Dermis blood vessel endothelial cell (primary cell): ENCODE results near the gene THOC6. TPM values are rescaled to one million over a fixed set of nuclear protein-coding genes. Genes with fewer than 3 reads are reported as not detected.

Source experiments
- DNase-seq: peaks from one replicate; pipeline ENCODE4 v3.0.0; 2010
- total RNA-seq: library from RNA; depleted of rRNA; stranded (reverse); fragments of >200 nt; gene quantifications from 2 replicates; pipeline ENCODE4 v1.2.3, GENCODE V29; 2014

The THOC6 gene
- total RNA-seq, 1 donor from 2014 or later, result 21.4 TPM

- peak; percentile 40 for DNase-seq
Observed at GRCh38 chr16:3017794-3018506, 5.9 kb upstream of the THOC6 start, which contains the start of gene CLDN6. TSS of gene CLDN6 (minus strand) at chr16:3018183. CDS start at chr16:3016021, 2,162 bp downstream.

GRCh38 chr16:3019594-3020246 is 4.1 kb upstream of the THOC6 start:
- no peak for DNase-seq

- peak; percentile 84 for DNase-seq
Observed at GRCh38 chr16:3020247-3020603, 3.6 kb upstream of the THOC6 start, which contains the start of gene TNFRSF12A. TSS of gene TNFRSF12A (plus strand) at chr16:3020368. CDS start at chr16:3020398, 30 bp downstream.

- DNase-seq, result peak; percentile 91
Observed at GRCh38 chr16:3020604-3021448, 3.0 kb upstream of the THOC6 start.

GRCh38 chr16:3021449-3022207 is 2.2 kb upstream of the THOC6 start:
- peak; percentile 74 for DNase-seq

GRCh38 chr16:3022208-3022683 is 1.6 kb upstream of the THOC6 start:
- DNase-seq, result peak; percentile 95

GRCh38 chr16:3022684-3023414 is 986 bp upstream of the THOC6 start:
- DNase-seq, result peak; percentile 46

- DNase-seq, result no peak
Observed at GRCh38 chr16:3023415-3023668, 493 bp upstream of the THOC6 start.

GRCh38 chr16:3025032-3026002 is 1.5 kb downstream of the THOC6 start:
- no peak for DNase-seq

GRCh38 chr16:3026003-3026378 is 2.2 kb downstream of the THOC6 start:
- no peak for DNase-seq

- no peak for DNase-seq
Observed at GRCh38 chr16:3026609-3027488, 3.0 kb downstream of the THOC6 start.

GRCh38 chr16:3027489-3027795 is 3.6 kb downstream of the THOC6 start:
- DNase-seq, result no peak

- peak; percentile 87 for DNase-seq
Observed at GRCh38 chr16:3027983-3028715, 4.3 kb downstream of the THOC6 start.

- DNase-seq, result no peak
Observed at GRCh38 chr16:3028716-3029319, 5.0 kb downstream of the THOC6 start.

- peak; percentile 35 for DNase-seq
Observed at GRCh38 chr16:3029491-3030221, 5.8 kb downstream of the THOC6 start.

- no peak for DNase-seq
Observed at GRCh38 chr16:3030222-3031212, 6.7 kb downstream of the THOC6 start.

- DNase-seq, result no peak
Observed at GRCh38 chr16:3032624-3033023, 8.8 kb downstream of the THOC6 start.
